H1 (cell line): ENCODE data around the gene RPL23. TPM values are rescaled to one million over a fixed set of nuclear protein-coding genes. Genes with fewer than 3 reads are reported as not detected.

Experiments
- HDAC2 ChIP-seq, 2 experiments: fragments of 300-600 bp in 1 of 2; sonication (generic) in 1 of 2; IDR thresholded peaks; 2 replicates each; pipeline ENCODE4 v1.6.1; 2011 to 2012; ENCODE audit warnings: low read depth in 2 of 2, low read length in 2 of 2, mild to moderate bottlenecking in 2 of 2, moderate library complexity in 2 of 2, borderline replicate concordance in 1 of 2, inconsistent platforms in 1 of 2
- SIN3A ChIP-seq, 2 experiments: IDR thresholded peaks in 1 of 2; conservative IDR thresholded peaks in 1 of 2; 2 replicates each; pipeline ENCODE4 v1.6.1; 2011 to 2012; ENCODE audit warnings: low read length in 2 of 2, improper control_type of control experiment in 1 of 2, low read depth in 1 of 2, mild to moderate bottlenecking in 1 of 2
- SIX5 ChIP-seq: IDR thresholded peaks from 2 replicates; pipeline ENCODE4 v1.6.1; 2011; ENCODE audit warnings: mild to moderate bottlenecking, low read depth, low read length
- polyA plus RNA-seq, 7 experiments: library from polyadenylated mRNA; depleted of rRNA in 3 of 7; stranded (reverse) in 5 of 7; unstranded in 2 of 7; fragments of >200 nt in 5 of 7; fragments of 200-250 nt in 2 of 7; gene quantifications; 1 replicate in 5 of 7; 2 replicates in 1 of 7; 4 replicates in 1 of 7; pipeline versions ENCODE4 v1.2.1 to v1.2.3, GENCODE V29; 2011 to 2013; ENCODE audit warnings: missing spikeins in 2 of 7, mixed read lengths in 2 of 7
- total RNA-seq: library from RNA; stranded (reverse); fragmentation: NEBNext Ultra II Directional; extraction: Animal tissue kit (Norgen Biotek cat#: 25700); gene quantifications from 2 replicates; pipeline ENCODE4 v1.2.1, GENCODE V29; 2021

RPL23 gene
- total and polyA plus RNA-seq, 2 of the 8 experiments (the other 6 are each of a cell fraction or from before 2014, with no cell fraction given): 2,148 to 2,502 TPM

DNA sequence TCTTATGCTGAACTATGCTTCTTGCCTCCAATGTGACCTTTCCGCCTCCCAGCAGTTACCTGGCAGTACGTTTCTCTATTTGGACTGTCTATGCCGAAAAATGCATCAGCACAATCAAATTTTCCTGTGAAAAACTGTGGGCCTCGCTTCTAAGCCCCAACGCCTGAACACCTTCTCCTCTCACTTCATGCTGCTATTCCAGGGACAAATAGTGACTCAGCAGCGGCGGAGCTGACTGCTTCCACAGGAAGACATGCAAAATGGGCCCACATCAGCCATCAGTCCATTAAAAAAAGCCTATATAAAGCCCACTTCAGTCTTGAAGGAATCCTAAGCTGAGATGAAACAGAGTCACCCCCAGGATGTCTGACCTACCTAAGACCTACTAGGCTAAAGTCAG, 43.7 kb downstream of the RPL23 start (continued):
- TF ChIP-seq SIN3A (conservative IDR thresholded peaks at IDR 0.05 in 1 of 2, IDR thresholded peaks at IDR 0.05 in 1 of 2; ENCODE audit: low read depth in 1 of 2, low read length in 2 of 2) (no peak), HDAC2 (IDR thresholded peaks at IDR 0.05; ENCODE audit: borderline replicate concordance in 1 of 2, low read depth in 2 of 2, low read length in 2 of 2) (no peak), SIX5 (no peak)
